ENCODE results near the gene AP1M1. TPM values are rescaled to one million over a fixed set of nuclear protein-coding genes. Genes with fewer than 3 reads are reported as not detected.

The AP1M1 gene
- total RNA-seq, 1 experiment from 2014 or later: 88.7 TPM

GRCh38 chr19:16206637-16207036 is 8.9 kb downstream of the AP1M1 start:
- POLR2A ChIA-PET: no interaction called here
- intact Hi-C loops (cut with micrococcal nuclease; ENCODE audit: unreplicated experiment) (no loop called here), in situ Hi-C loops (cut with HindIII; ENCODE audit: low pct_unique_long_range_greater_than_20kb, low sequenced_read_pairs) (no loop called here)

GRCh38 chr19:16207063-16207462 is 9.4 kb downstream of the AP1M1 start:
- no peaks in the 10 kb centered on the region; the same call in 1 of the 2 replicates for H3K36me3 ChIP-seq (ENCODE audit: control insufficient read depth, insufficient read depth, low read length)
- H3K4me3 ChIP-seq (ENCODE audit: low read depth in 2 of 2, low read length in 2 of 2): no peak overlapping the region
- no TSS peak for BruUV-seq (replicated peaks)
- ATAC-seq (peak; percentile 11; the same call in 1 of the 2 replicates), DNase-seq (ENCODE audit: low read depth, low spot score) (no peak)
- no peaks in the 10 kb centered on the region for H3K9me3 ChIP-seq (ENCODE audit: control insufficient read depth, insufficient read depth, low read depth, low read length)
- H3K4me1 ChIP-seq (ENCODE audit: control insufficient read depth, insufficient read depth, low read length): no peaks in the 10 kb centered on the region
- no peak overlapping the region for H3K27ac ChIP-seq (ENCODE audit: low read length)
- intact Hi-C loops (cut with micrococcal nuclease; ENCODE audit: unreplicated experiment) (no loop called here), in situ Hi-C loops (cut with HindIII; ENCODE audit: low pct_unique_long_range_greater_than_20kb, low sequenced_read_pairs) (no loop called here)
- TF ChIP-seq SIN3A (IDR thresholded peaks at IDR 0.05; ENCODE audit: borderline replicate concordance, insufficient read depth, low read depth, low read length) (no peak), POLR2AphosphoS5 (IDR thresholded peaks at IDR 0.05; ENCODE audit: low read depth, low read length) (no peak), TCF7L2 (IDR thresholded peaks at IDR 0.05; ENCODE audit: low read depth, low read length) (no peak), REST (IDR thresholded peaks at IDR 0.05; ENCODE audit: insufficient read depth in 1 of 2, low read depth in 2 of 2, low read length in 1 of 2) (no peak), CTCF (IDR thresholded peaks at IDR 0.05) (no peak)
- no peaks in the 10 kb centered on the region for H3K27me3 ChIP-seq (ENCODE audit: control insufficient read depth, insufficient read depth, low read length)
- ChIA-PET CTCF (no interaction called here), POLR2A (no interaction called here)

More at GRCh38 chr19:16206637-16207036, 8.9 kb downstream of the AP1M1 start:
- no peak overlapping the region for H3K27ac ChIP-seq (ENCODE audit: low read length)
- no TSS peak for BruUV-seq (replicated peaks)
- DNase-seq (ENCODE audit: low read depth, low spot score): no peak
- no peak overlapping the region for H3K4me3 ChIP-seq (ENCODE audit: low read depth in 2 of 2, low read length in 2 of 2)
- H3K27me3 ChIP-seq (ENCODE audit: control insufficient read depth, insufficient read depth, low read length): no peaks in the 10 kb centered on the region
- TF ChIP-seq SIN3A (IDR thresholded peaks at IDR 0.05; ENCODE audit: borderline replicate concordance, insufficient read depth, low read depth, low read length) (no peak), CTCF (IDR thresholded peaks at IDR 0.05) (no peak), TCF7L2 (IDR thresholded peaks at IDR 0.05; ENCODE audit: low read depth, low read length) (no peak), REST (IDR thresholded peaks at IDR 0.05; ENCODE audit: insufficient read depth in 1 of 2, low read depth in 2 of 2, low read length in 1 of 2) (no peak), POLR2AphosphoS5 (IDR thresholded peaks at IDR 0.05; ENCODE audit: low read depth, low read length) (no peak)
- CTCF ChIA-PET: no interaction called here
- no peaks in the 10 kb centered on the region; the same call in 1 of the 2 replicates for H3K36me3 ChIP-seq (ENCODE audit: control insufficient read depth, insufficient read depth, low read length)
- no peaks in the 10 kb centered on the region for H3K9me3 ChIP-seq (ENCODE audit: control insufficient read depth, insufficient read depth, low read depth, low read length)
- no peaks in the 10 kb centered on the region for H3K4me1 ChIP-seq (ENCODE audit: control insufficient read depth, insufficient read depth, low read length)
- peak; percentile 47 for ATAC-seq

All from Panc1 (cell line).